Measurements from ENCODE around the gene M1AP. TPM values are rescaled to one million over a fixed set of nuclear protein-coding genes. Genes with fewer than 3 reads are reported as not detected.

Gene M1AP
- total and polyA plus RNA-seq, 2 of the 8 experiments (the other 6 are each of a cell fraction or from before 2014, with no cell fraction given), result 4.8 TPM

DNA sequence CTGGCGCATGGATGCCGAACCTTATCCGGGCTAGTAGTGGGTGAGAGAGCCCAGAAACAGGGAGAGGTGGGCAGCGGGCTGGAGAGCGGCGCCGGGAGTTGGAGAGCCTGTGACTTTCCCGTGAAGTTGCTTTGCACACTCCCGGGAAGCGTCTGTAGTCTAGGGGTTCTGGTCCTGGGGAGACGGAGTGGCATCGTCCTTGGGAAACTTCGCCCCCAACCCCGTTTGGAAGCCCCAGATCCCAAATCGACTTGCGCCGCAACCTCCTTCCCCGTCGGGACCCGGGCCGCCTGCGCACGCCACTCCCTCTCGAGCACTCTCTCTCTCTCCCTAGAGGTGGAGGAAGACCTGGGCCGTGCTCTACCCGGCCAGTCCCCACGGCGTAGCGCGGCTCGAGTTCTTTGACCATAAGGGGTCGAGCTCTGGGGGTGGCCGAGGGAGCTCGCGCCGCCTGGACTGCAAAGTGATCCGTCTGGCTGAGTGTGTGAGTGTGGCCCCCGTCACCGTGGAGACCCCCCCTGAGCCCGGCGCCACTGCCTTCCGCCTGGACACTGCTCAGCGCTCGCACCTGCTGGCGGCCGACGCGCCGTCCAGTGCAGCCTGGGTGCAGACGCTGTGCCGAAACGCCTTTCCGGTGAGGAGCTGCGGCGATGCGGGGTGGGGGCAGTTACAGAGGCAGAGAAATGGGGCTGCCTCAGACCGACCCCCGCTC lies 93.2 kb downstream of the M1AP start (continued):
- 0 out of 2 replicates have a peak, but pooled peaks have one; percentile 20 for TF ChIP-seq BACH1 (IDR thresholded peaks at IDR 0.05; ENCODE audit: low read length)
- peak; percentile 34 for TF ChIP-seq SAP30 (IDR thresholded peaks at IDR 0.05; ENCODE audit: insufficient read depth, insufficient replicate concordance, low read length)
- TF ChIP-seq KDM4A (IDR thresholded peaks at IDR 0.05; ENCODE audit: low read depth, low read length, severe bottlenecking), result peak; percentile 89
- TF ChIP-seq SP4 (IDR thresholded peaks at IDR 0.05; ENCODE audit: low read length), result no peak
- TF ChIP-seq CTBP2 (IDR thresholded peaks at IDR 0.05; ENCODE audit: borderline replicate concordance, insufficient read depth, insufficient read length, low read length), result peak; percentile 60
- TF ChIP-seq ZNF274 (IDR thresholded peaks at IDR 0.05; ENCODE audit: borderline replicate concordance, extremely low read depth, low read length), result no peak
- no peak for TF ChIP-seq BCL11A (IDR thresholded peaks at IDR 0.05; ENCODE audit: low read depth in 2 of 2, low read length in 2 of 2)
- TF ChIP-seq, protein P1, sequence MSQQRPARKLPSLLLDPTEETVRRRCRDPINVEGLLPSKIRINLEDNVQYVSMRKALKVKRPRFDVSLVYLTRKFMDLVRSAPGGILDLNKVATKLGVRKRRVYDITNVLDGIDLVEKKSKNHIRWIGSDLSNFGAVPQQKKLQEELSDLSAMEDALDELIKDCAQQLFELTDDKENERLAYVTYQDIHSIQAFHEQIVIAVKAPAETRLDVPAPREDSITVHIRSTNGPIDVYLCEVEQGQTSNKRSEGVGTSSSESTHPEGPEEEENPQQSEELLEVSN (IDR thresholded peaks at IDR 0.05), result peak; percentile 36; the same call in 1 of the 2 replicates
- no peak for TF ChIP-seq YY1 (IDR thresholded peaks at IDR 0.05; ENCODE audit: low read depth, low read length)
- TF ChIP-seq POU5F1 (IDR thresholded peaks at IDR 0.05; ENCODE audit: low read depth, low read length), result no peak
- peak in 1 of 2 experiments; percentile 10; a peak in 1 of 4 replicates for TF ChIP-seq SIN3A (conservative IDR thresholded peaks at IDR 0.05 in 1 of 2, IDR thresholded peaks at IDR 0.05 in 1 of 2; ENCODE audit: low read depth in 1 of 2, low read length in 2 of 2)
- no peak for TF ChIP-seq JUN (IDR thresholded peaks at IDR 0.05; ENCODE audit: low read depth, low read length)
- TF ChIP-seq SUZ12 (IDR thresholded peaks at IDR 0.05; ENCODE audit: low read length), result no peak; the same call in 1 of the 2 replicates
- no peak for TF ChIP-seq USF2 (IDR thresholded peaks at IDR 0.05; ENCODE audit: low read length)
- no peak for TF ChIP-seq HDAC2 (IDR thresholded peaks at IDR 0.05; ENCODE audit: borderline replicate concordance in 1 of 2, low read depth in 2 of 2, low read length in 2 of 2)
- TF ChIP-seq RNF2 (IDR thresholded peaks at IDR 0.05; ENCODE audit: borderline replicate concordance, low read depth, low read length, missing control alignments, poor library complexity, severe bottlenecking), result peak; percentile 16
- TF ChIP-seq RFX5 (IDR thresholded peaks at IDR 0.05; ENCODE audit: borderline replicate concordance, low read depth, low read length), result no peak
- TF ChIP-seq ATF2 (IDR thresholded peaks at IDR 0.05; ENCODE audit: low read length), result no peak
- peak; percentile 35 for TF ChIP-seq TAF1 (IDR thresholded peaks at IDR 0.05; ENCODE audit: low read depth, low read length)
